WTC11 (cell line): ENCODE results near the gene RBM19.

Source experiments
- ZNF138 ChIP-seq: sonication (generic); formaldehyde crosslinking; conservative IDR thresholded peaks from 2 replicates; pipeline ENCODE4 v1.8.1; 2022; ENCODE audit warnings: mild to moderate bottlenecking, moderate library complexity, missing genetic modification reagents
- TF ChIP-seq, protein P1 (sequence below): fragments of 200-600 bp; IDR thresholded peaks from 2 replicates; pipeline ENCODE4 v1.8.0; 2022; ENCODE audit warnings: antibody characterized with exemption
- TF ChIP-seq, protein P2 (sequence below): sonication (generic); formaldehyde crosslinking; IDR thresholded peaks from 2 replicates; pipeline ENCODE4 v1.8.0; 2022; ENCODE audit warnings: mild to moderate bottlenecking, missing genetic modification reagents
- TF ChIP-seq, protein P3 (sequence below): sonication (generic); formaldehyde crosslinking; conservative IDR thresholded peaks from 2 replicates; pipeline ENCODE4 v1.8.1; 2022; ENCODE audit warnings: mild to moderate bottlenecking, missing genetic modification reagents
- TF ChIP-seq, protein P4 (sequence below): sonication (generic); formaldehyde crosslinking; IDR thresholded peaks from 2 replicates; pipeline ENCODE4 v1.8.1; 2023; ENCODE audit warnings: mild to moderate bottlenecking, moderate library complexity, missing genetic modification reagents

DNA sequence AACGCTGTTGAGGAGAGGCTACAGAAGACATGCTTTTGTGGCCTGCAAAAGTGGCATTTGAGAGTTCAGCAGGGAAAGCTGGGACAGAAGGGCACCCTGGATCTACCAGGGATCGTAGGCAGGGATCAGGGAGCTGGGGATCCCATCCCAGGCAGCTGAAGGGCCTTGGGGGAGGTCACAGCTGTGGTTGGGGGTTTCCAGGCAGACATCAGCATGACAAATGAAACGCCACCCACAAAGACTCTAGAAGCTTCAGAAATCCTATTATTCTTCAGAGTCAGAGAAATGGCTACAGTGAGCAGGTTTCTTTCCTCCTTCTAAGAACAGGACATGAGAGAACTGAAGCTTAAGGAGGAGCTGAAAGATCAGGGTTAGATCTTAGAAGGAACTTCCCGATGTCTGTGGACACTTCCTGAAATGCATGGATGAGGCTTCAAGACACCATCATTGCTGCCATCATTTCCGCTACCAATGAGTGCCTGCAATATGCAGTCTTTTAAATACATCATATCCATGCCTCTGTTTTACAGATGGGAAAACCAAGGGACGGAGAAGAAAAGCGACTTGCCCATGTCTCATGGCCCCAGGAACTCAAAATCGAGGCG lies 104.3 kb downstream of the RBM19 start:
- TF ChIP-seq, protein P1, sequence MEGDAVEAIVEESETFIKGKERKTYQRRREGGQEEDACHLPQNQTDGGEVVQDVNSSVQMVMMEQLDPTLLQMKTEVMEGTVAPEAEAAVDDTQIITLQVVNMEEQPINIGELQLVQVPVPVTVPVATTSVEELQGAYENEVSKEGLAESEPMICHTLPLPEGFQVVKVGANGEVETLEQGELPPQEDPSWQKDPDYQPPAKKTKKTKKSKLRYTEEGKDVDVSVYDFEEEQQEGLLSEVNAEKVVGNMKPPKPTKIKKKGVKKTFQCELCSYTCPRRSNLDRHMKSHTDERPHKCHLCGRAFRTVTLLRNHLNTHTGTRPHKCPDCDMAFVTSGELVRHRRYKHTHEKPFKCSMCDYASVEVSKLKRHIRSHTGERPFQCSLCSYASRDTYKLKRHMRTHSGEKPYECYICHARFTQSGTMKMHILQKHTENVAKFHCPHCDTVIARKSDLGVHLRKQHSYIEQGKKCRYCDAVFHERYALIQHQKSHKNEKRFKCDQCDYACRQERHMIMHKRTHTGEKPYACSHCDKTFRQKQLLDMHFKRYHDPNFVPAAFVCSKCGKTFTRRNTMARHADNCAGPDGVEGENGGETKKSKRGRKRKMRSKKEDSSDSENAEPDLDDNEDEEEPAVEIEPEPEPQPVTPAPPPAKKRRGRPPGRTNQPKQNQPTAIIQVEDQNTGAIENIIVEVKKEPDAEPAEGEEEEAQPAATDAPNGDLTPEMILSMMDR = no peak
- TF ChIP-seq, protein P2, sequence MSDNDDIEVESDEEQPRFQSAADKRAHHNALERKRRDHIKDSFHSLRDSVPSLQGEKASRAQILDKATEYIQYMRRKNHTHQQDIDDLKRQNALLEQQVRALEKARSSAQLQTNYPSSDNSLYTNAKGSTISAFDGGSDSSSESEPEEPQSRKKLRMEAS (CRISPR knock-in tag) = no peak
- no peak for TF ChIP-seq ZNF138 (CRISPR knock-in tag)
- TF ChIP-seq, protein P3, sequence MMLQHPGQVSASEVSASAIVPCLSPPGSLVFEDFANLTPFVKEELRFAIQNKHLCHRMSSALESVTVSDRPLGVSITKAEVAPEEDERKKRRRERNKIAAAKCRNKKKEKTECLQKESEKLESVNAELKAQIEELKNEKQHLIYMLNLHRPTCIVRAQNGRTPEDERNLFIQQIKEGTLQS (CRISPR knock-in tag) = no peak
- TF ChIP-seq, protein P4, sequence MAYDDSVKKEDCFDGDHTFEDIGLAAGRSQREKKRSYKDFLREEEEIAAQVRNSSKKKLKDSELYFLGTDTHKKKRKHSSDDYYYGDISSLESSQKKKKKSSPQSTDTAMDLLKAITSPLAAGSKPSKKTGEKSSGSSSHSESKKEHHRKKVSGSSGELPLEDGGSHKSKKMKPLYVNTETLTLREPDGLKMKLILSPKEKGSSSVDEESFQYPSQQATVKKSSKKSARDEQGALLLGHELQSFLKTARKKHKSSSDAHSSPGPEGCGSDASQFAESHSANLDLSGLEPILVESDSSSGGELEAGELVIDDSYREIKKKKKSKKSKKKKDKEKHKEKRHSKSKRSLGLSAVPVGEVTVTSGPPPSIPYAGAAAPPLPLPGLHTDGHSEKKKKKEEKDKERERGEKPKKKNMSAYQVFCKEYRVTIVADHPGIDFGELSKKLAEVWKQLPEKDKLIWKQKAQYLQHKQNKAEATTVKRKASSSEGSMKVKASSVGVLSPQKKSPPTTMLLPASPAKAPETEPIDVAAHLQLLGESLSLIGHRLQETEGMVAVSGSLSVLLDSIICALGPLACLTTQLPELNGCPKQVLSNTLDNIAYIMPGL = no peak
